HepG2 (cell line): ENCODE measurements around the gene EPB41L4A. TPM values are rescaled to one million over a fixed set of nuclear protein-coding genes. Genes with fewer than 3 reads are reported as not detected.

ENCODE experiments used
- AHDC1 ChIP-seq: sonication (generic); formaldehyde crosslinking; IDR thresholded peaks from 2 replicates; pipeline ENCODE4 v1.5.1; 2020; ENCODE audit warnings: mild to moderate bottlenecking, missing genetic modification reagents, borderline replicate concordance
- FOXA1 ChIP-seq, 2 experiments: fragments of 450-650 bp in 1 of 2; sonication (generic) in 1 of 2; formaldehyde crosslinking in 1 of 2; IDR thresholded peaks; 2 replicates each; pipeline versions ENCODE4 v1.4.0 to v1.6.1; 2016 to 2020; ENCODE audit warnings: missing genetic modification reagents in 1 of 2
- HOXD1 ChIP-seq: sonication (generic); formaldehyde crosslinking; IDR thresholded peaks from 2 replicates; pipeline ENCODE4 v1.5.0; 2020; ENCODE audit warnings: missing genetic modification reagents
- KDM1A ChIP-seq: IDR thresholded peaks from 2 replicates; pipeline ENCODE4 v1.6.1; 2016; ENCODE audit warnings: missing compliant biosample characterization
- NCOA2 ChIP-seq: sonication (generic); formaldehyde crosslinking; IDR thresholded peaks from 2 replicates; pipeline ENCODE4 v1.8.0; 2022; ENCODE audit warnings: inconsistent platforms
- NFIC ChIP-seq: IDR thresholded peaks from 2 replicates; pipeline ENCODE4 v1.6.1; 2012; ENCODE audit warnings: mild to moderate bottlenecking, low read length, inconsistent platforms
- REL ChIP-seq: sonication (generic); formaldehyde crosslinking; conservative IDR thresholded peaks from 2 replicates; pipeline ENCODE4 v1.8.0; 2022; ENCODE audit warnings: mild to moderate bottlenecking, missing genetic modification reagents, moderate library complexity
- THAP8 ChIP-seq: sonication (generic); formaldehyde crosslinking; IDR thresholded peaks from 2 replicates; pipeline ENCODE4 v1.5.1; 2020; ENCODE audit warnings: missing genetic modification reagents, mild to moderate bottlenecking, borderline replicate concordance
- polyA plus RNA-seq, 8 experiments: library from polyadenylated mRNA; depleted of rRNA in 3 of 8; stranded (reverse) in 7 of 8; unstranded in 1 of 8; fragments of >200 nt; fragmentation: Illumina TruSeq in 4 of 8; extraction: Trizol in 4 of 8; gene quantifications; 2 replicates each; pipeline versions ENCODE4 v1.2.1 to v1.2.3, GENCODE V29; 2011 to 2016; ENCODE audit warnings: low read depth in 4 of 8, missing spikeins in 1 of 8, mixed read lengths in 1 of 8; ENCODE audit not compliant: insufficient read depth in 1 of 8
- total RNA-seq, 5 experiments: library from RNA; depleted of rRNA; stranded (reverse); fragments of >200 nt; fragmentation: Illumina TruSeq; extraction: Trizol; gene quantifications; 2 replicates each; pipeline ENCODE4 v1.2.3, GENCODE V29; 2016; ENCODE audit warnings: low read depth in 1 of 5

The EPB41L4A gene
- total and polyA plus RNA-seq, 2 of the 13 experiments (the other 11 are each of a cell fraction or from before 2014, with no cell fraction given), result 0.07 TPM; not detected in 1

- no peak for TF ChIP-seq AHDC1 (CRISPR knock-in tag)
- no peak for TF ChIP-seq HOXD1 (CRISPR knock-in tag)
- TF ChIP-seq KDM1A (CRISPR knock-in tag), result no peak
- no peak for TF ChIP-seq THAP8 (CRISPR knock-in tag)
- TF ChIP-seq FOXA1 (IDR thresholded peaks at IDR 0.05), result no peak
- no peak for TF ChIP-seq FOXA1 (CRISPR knock-in tag; IDR thresholded peaks at IDR 0.05)
- TF ChIP-seq NFIC, result no peak
- TF ChIP-seq REL (CRISPR knock-in tag), result no peak
- no peak for TF ChIP-seq NCOA2 (CRISPR knock-in tag)
Observed at GRCh38 chr5:112412346-112412745, 6.7 kb downstream of the EPB41L4A start (continued).
